ENCODE data around the gene TARP.
"Not testable (repeated sequence)": the region's sequence is repeated elsewhere in the genome, so short reads cannot be mapped to it uniquely, and the experiment has no call there.

Gene TARP

GRCh38 chr7:38280000-38280399 lies 6.6 kb upstream of the TARP start:
- ChIA-PET CTCF (no interaction called here), POLR2A (no interaction called here)
- no peak for ATAC-seq
- Mint-ChIP-seq H3K9me3 (ENCODE audit: insufficient read depth) (no peaks in the 10 kb centered on the region), H3K36me3 (ENCODE audit: low read depth) (no peaks in the 10 kb centered on the region), H3K27ac (no peak overlapping the region), H3K27me3 (ENCODE audit: low read depth) (no peaks in the 10 kb centered on the region), H3K4me3 (no peak overlapping the region), H3K4me1 (ENCODE audit: low read depth) (peaks cover 2% of the 10 kb centered on the region)
- no peak for DNase-seq

- ChIA-PET CTCF (interaction anchor here (1.0 to 2.2 kb wide), 3 partner anchors 56 to 59 kb away, joined by 3 to 6 read pairs (median 4); no protein-coding TSS in a partner anchor), POLR2A (interaction anchor here (0.5 kb wide), 1 partner anchor 59 kb away, joined by 3 read pairs; no protein-coding TSS in a partner anchor)
- ATAC-seq (no peak), DNase-seq (no peak)
- Mint-ChIP-seq H3K27ac (peak overlapping the region; percentile 60), H3K4me1 (ENCODE audit: low read depth) (peaks cover 2% of the 10 kb centered on the region), H3K9me3 (ENCODE audit: insufficient read depth) (no peaks in the 10 kb centered on the region), H3K36me3 (ENCODE audit: low read depth) (no peaks in the 10 kb centered on the region), H3K27me3 (ENCODE audit: low read depth) (no peaks in the 10 kb centered on the region), H3K4me3 (peak overlapping the region; percentile 61)
Measured at GRCh38 chr7:38276096-38276877, 2.9 kb upstream of the TARP start.

- ATAC-seq (no peak), DNase-seq (no peak)
- Mint-ChIP-seq H3K27me3 (ENCODE audit: low read depth) (no peaks in the 10 kb centered on the region), H3K36me3 (ENCODE audit: low read depth) (no peaks in the 10 kb centered on the region), H3K9me3 (ENCODE audit: insufficient read depth) (no peaks in the 10 kb centered on the region), H3K27ac (no peak overlapping the region), H3K4me1 (ENCODE audit: low read depth) (no peaks in the 10 kb centered on the region), H3K4me3 (peak overlapping the region; percentile 63)
- POLR2A ChIA-PET: no interaction called here
- CTCF ChIA-PET: interaction anchor here (1.0 to 2.2 kb wide), 3 partner anchors 26 to 60 kb away, joined by 4 to 6 read pairs (median 4); no protein-coding TSS in a partner anchor
Measured at GRCh38 chr7:38274927-38275620, 1.6 kb upstream of the TARP start.

GRCh38 chr7:38274486-38274885 lies 1.1 kb upstream of the TARP start:
- no peak for DNase-seq
- no peaks in the 10 kb centered on the region for H3K4me1 Mint-ChIP-seq (ENCODE audit: low read depth)
- H3K27me3 Mint-ChIP-seq (ENCODE audit: low read depth): no peaks in the 10 kb centered on the region
- ChIA-PET CTCF (interaction anchor here (1.0 to 2.2 kb wide), 3 partner anchors 27 to 61 kb away, joined by 4 to 6 read pairs (median 4); no protein-coding TSS in a partner anchor), POLR2A (no interaction called here)
- H3K4me3 Mint-ChIP-seq: peak overlapping the region; percentile 25
- H3K36me3 Mint-ChIP-seq (ENCODE audit: low read depth): no peaks in the 10 kb centered on the region
- no peaks in the 10 kb centered on the region for H3K9me3 Mint-ChIP-seq (ENCODE audit: insufficient read depth)
- no peak for ATAC-seq
- no peak overlapping the region for H3K27ac Mint-ChIP-seq

GRCh38 chr7:38270405-38270804 lies 3.0 kb downstream of the TARP start:
- H3K9me3 Mint-ChIP-seq (ENCODE audit: insufficient read depth); H3K4me1 Mint-ChIP-seq (ENCODE audit: low read depth); POLR2A ChIA-PET; CTCF ChIA-PET; H3K27me3 Mint-ChIP-seq (ENCODE audit: low read depth); H3K27ac Mint-ChIP-seq; DNase-seq; H3K36me3 Mint-ChIP-seq (ENCODE audit: low read depth); ATAC-seq; H3K4me3 Mint-ChIP-seq: not testable (repeated sequence)

- H3K4me3 Mint-ChIP-seq; H3K27me3 Mint-ChIP-seq (ENCODE audit: low read depth); DNase-seq; H3K4me1 Mint-ChIP-seq (ENCODE audit: low read depth); ATAC-seq; H3K27ac Mint-ChIP-seq; POLR2A ChIA-PET; H3K36me3 Mint-ChIP-seq (ENCODE audit: low read depth); H3K9me3 Mint-ChIP-seq (ENCODE audit: insufficient read depth); CTCF ChIA-PET: not testable (repeated sequence)
Measured at GRCh38 chr7:38269704-38270346, 3.6 kb downstream of the TARP start.

- POLR2A ChIA-PET; H3K27me3 Mint-ChIP-seq (ENCODE audit: low read depth); CTCF ChIA-PET; DNase-seq; H3K9me3 Mint-ChIP-seq (ENCODE audit: insufficient read depth); ATAC-seq; H3K4me1 Mint-ChIP-seq (ENCODE audit: low read depth); H3K27ac Mint-ChIP-seq: not testable (repeated sequence)
- Mint-ChIP-seq H3K36me3 (ENCODE audit: low read depth) (peaks cover 20% of the 10 kb centered on the region), H3K4me3 (peak overlapping the region; percentile 44)
Measured at GRCh38 chr7:38265958-38266357, 7.5 kb downstream of the TARP start.

GRCh38 chr7:38264602-38265001 lies 8.8 kb downstream of the TARP start:
- H3K27ac Mint-ChIP-seq; H3K27me3 Mint-ChIP-seq (ENCODE audit: low read depth); DNase-seq; CTCF ChIA-PET; H3K4me1 Mint-ChIP-seq (ENCODE audit: low read depth); POLR2A ChIA-PET; H3K9me3 Mint-ChIP-seq (ENCODE audit: insufficient read depth); ATAC-seq: not testable (repeated sequence)
- Mint-ChIP-seq H3K4me3 (peak overlapping the region; percentile 56), H3K36me3 (ENCODE audit: low read depth) (peaks cover 20% of the 10 kb centered on the region)

- peak overlapping the region; percentile 8 for H3K4me3 Mint-ChIP-seq
- POLR2A ChIA-PET, CTCF ChIA-PET: not testable (repeated sequence)
Measured at GRCh38 chr7:38263274-38263673, 10.2 kb downstream of the TARP start.

GRCh38 chr7:38262545-38262944 lies 10.9 kb downstream of the TARP start:
- CTCF ChIA-PET: interaction anchor here (1.3 kb wide), 1 partner anchor 73 kb away, joined by 3 read pairs; no protein-coding TSS in a partner anchor
- ATAC-seq: no peak

More at GRCh38 chr7:38263274-38263673, 10.2 kb downstream of the TARP start:
- H3K4me1 Mint-ChIP-seq (ENCODE audit: low read depth); H3K9me3 Mint-ChIP-seq (ENCODE audit: insufficient read depth); H3K27ac Mint-ChIP-seq; H3K27me3 Mint-ChIP-seq (ENCODE audit: low read depth); DNase-seq; ATAC-seq: not testable (repeated sequence)
- peaks cover 22% of the 10 kb centered on the region for H3K36me3 Mint-ChIP-seq (ENCODE audit: low read depth)

GRCh38 chr7:38262026-38262425 lies 11.4 kb downstream of the TARP start:
- CTCF ChIA-PET: interaction anchor here (1.3 kb wide), 1 partner anchor 74 kb away, joined by 3 read pairs; no protein-coding TSS in a partner anchor
- H3K27me3 Mint-ChIP-seq (ENCODE audit: low read depth); H3K4me1 Mint-ChIP-seq (ENCODE audit: low read depth); H3K27ac Mint-ChIP-seq; ATAC-seq; H3K9me3 Mint-ChIP-seq (ENCODE audit: insufficient read depth); POLR2A ChIA-PET; DNase-seq: not testable (repeated sequence)
- peaks cover 22% of the 10 kb centered on the region for H3K36me3 Mint-ChIP-seq (ENCODE audit: low read depth)
- H3K4me3 Mint-ChIP-seq: peak overlapping the region; percentile 5

More at GRCh38 chr7:38262545-38262944, 10.9 kb downstream of the TARP start:
- Mint-ChIP-seq H3K9me3 (ENCODE audit: insufficient read depth) (no peaks in the 10 kb centered on the region), H3K27ac (no peak overlapping the region), H3K36me3 (ENCODE audit: low read depth) (peaks cover 22% of the 10 kb centered on the region), H3K27me3 (ENCODE audit: low read depth) (no peaks in the 10 kb centered on the region), H3K4me1 (ENCODE audit: low read depth) (peaks cover 3% of the 10 kb centered on the region), H3K4me3 (peak overlapping the region; percentile 8)
- DNase-seq: no peak
- POLR2A ChIA-PET: no interaction called here

GRCh38 chr7:38261601-38262000 lies 11.8 kb downstream of the TARP start:
- CTCF ChIA-PET: interaction anchor here (1.3 kb wide), 1 partner anchor 74 kb away, joined by 3 read pairs; no protein-coding TSS in a partner anchor
- H3K27ac Mint-ChIP-seq; POLR2A ChIA-PET; H3K9me3 Mint-ChIP-seq (ENCODE audit: insufficient read depth); DNase-seq; H3K4me1 Mint-ChIP-seq (ENCODE audit: low read depth); ATAC-seq; H3K27me3 Mint-ChIP-seq (ENCODE audit: low read depth): not testable (repeated sequence)
- Mint-ChIP-seq H3K36me3 (ENCODE audit: low read depth) (peaks cover 22% of the 10 kb centered on the region), H3K4me3 (peak overlapping the region; percentile 17)

Measured in activated CD8-positive, alpha-beta T cell treated with anti-CD3 and anti-CD28 coated beads, Interleukin-2, amount 10 ng/mL, durations not matched to agents 7 days and 5 days (primary cell).